Parathyroid adenoma (tissue), 2 donors: ENCODE data around the gene PTTG1IP.

Experiments
- H2AFZ ChIP-seq: fragments of 300-600 bp; sonication (generic); one replicate; pipeline ENCODE4 v1.7.0; 2017; ENCODE audit warnings: antibody characterized with exemption, mild to moderate bottlenecking
- H3K27ac ChIP-seq: fragments of 300-600 bp; sonication (generic); one replicate; pipeline ENCODE4 v1.7.0; 2017
- H3K27me3 ChIP-seq: fragments of 300-600 bp; sonication (generic); one replicate; pipeline ENCODE4 v1.7.0; 2017; ENCODE audit warnings: low read length; ENCODE audit not compliant: control insufficient read depth, insufficient read depth
- H3K36me3 ChIP-seq: fragments of 300-600 bp; sonication (generic); one replicate; pipeline ENCODE4 v1.7.0; 2017; ENCODE audit warnings: low read length; ENCODE audit not compliant: control insufficient read depth, insufficient read depth
- H3K4me1 ChIP-seq: fragments of 300-600 bp; sonication (generic); one replicate; pipeline ENCODE4 v1.7.0; 2017; ENCODE audit warnings: control low read depth
- H3K4me2 ChIP-seq: fragments of 300-600 bp; sonication (generic); one replicate; pipeline ENCODE4 v1.7.0; 2017; ENCODE audit warnings: low read length
- H3K4me3 ChIP-seq: fragments of 300-600 bp; sonication (generic); one replicate; pipeline ENCODE4 v1.7.0; 2017; ENCODE audit warnings: low read depth, low read length
- H3K79me2 ChIP-seq: fragments of 300-600 bp; sonication (generic); one replicate; pipeline ENCODE4 v1.7.0; 2017; ENCODE audit warnings: control low read depth
- H3K9ac ChIP-seq: fragments of 300-600 bp; sonication (generic); one replicate; pipeline ENCODE4 v1.7.0; 2017; ENCODE audit warnings: mild to moderate bottlenecking
- H3K9me3 ChIP-seq: fragments of 300-600 bp; sonication (generic); one replicate; pipeline ENCODE4 v1.7.0; 2017; ENCODE audit warnings: low read length; ENCODE audit not compliant: control insufficient read depth
- CTCF ChIP-seq: fragments of 300-600 bp; sonication (generic); IDR thresholded peaks from one replicate; pipeline ENCODE4 v1.7.0; 2017; ENCODE audit warnings: antibody characterized with exemption, mild to moderate bottlenecking
- donor health status: primary hyperparathyroidism.

PTTG1IP gene

DNA sequence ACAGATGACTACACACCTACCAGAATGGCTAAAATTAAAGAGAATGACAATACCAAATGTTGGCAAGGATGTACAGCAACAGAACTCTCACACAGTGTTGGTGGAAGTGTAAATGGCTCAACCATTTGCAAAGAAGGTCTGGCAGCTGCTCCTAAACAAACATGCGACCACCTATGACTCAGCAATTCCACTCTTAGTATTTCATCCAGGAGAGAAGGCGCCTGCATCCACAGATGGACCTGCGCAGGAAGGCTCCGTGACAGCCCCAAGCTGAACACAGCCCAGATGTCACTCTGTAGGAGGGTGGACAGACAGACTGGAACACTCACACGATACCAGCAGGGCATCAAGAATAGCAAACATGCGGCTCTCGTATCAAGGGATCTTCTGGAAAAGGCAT lies 6.7 kb downstream of the PTTG1IP start:
- Histone ChIP-seq H3K4me2 (no peak overlapping the region), H3K4me1 (peaks cover 8% of the 10 kb centered on the region), H3K27ac (no peak overlapping the region), H3K9ac (no peak overlapping the region), H3K9me3 (no peaks in the 10 kb centered on the region), H3K27me3 (no peaks in the 10 kb centered on the region), H3K36me3 (no peaks in the 10 kb centered on the region), H3K79me2 (peaks cover 59% of the 10 kb centered on the region), H2AFZ (no peak overlapping the region), H3K4me3 (no peak overlapping the region)
- TF ChIP-seq CTCF: no peak

GRCh38 chr21:44865561-44866280 lies 7.8 kb downstream of the PTTG1IP start:
- no peaks in the 10 kb centered on the region for H3K27me3 ChIP-seq
- no peak overlapping the region for H3K27ac ChIP-seq
- no peak overlapping the region for H3K4me2 ChIP-seq
- TF ChIP-seq CTCF: no peak
- no peaks in the 10 kb centered on the region for H3K36me3 ChIP-seq
- H2AFZ ChIP-seq: no peak overlapping the region
- H3K79me2 ChIP-seq: peaks cover 63% of the 10 kb centered on the region
- no peak overlapping the region for H3K9ac ChIP-seq
- no peak overlapping the region for H3K4me3 ChIP-seq
- no peaks in the 10 kb centered on the region for H3K9me3 ChIP-seq
- peaks cover 2% of the 10 kb centered on the region for H3K4me1 ChIP-seq

GRCh38 chr21:44862869-44863685 lies 10.4 kb downstream of the PTTG1IP start:
- Histone ChIP-seq H3K79me2 (peaks cover 46% of the 10 kb centered on the region), H3K27me3 (no peaks in the 10 kb centered on the region), H3K4me3 (no peak overlapping the region), H2AFZ (no peak overlapping the region), H3K27ac (no peak overlapping the region), H3K4me2 (no peak overlapping the region), H3K9ac (no peak overlapping the region), H3K9me3 (no peaks in the 10 kb centered on the region), H3K4me1 (no peaks in the 10 kb centered on the region), H3K36me3 (no peaks in the 10 kb centered on the region)
- TF ChIP-seq CTCF: no peak

DNA sequence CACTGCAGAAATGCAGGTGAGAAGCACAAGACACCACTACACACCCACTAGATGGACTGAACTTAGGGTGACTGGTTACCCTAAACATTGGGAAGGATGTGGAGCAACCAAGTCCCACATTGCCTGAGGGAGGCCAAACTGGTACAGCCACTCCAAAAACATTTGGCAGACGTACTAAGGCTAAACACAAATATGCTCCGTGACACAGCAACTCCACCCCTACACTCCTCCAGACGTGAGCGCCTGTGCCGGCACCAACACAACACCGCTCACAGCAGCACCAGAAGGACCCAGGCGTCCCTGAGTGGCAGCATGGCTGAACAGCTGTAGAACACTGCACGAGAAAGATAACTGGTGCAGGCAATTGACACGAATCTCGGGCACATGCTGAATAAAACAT lies 14.7 kb downstream of the PTTG1IP start:
- Histone ChIP-seq H2AFZ (no peak overlapping the region), H3K4me2 (no peak overlapping the region), H3K9ac (no peak overlapping the region), H3K4me1 (no peaks in the 10 kb centered on the region), H3K79me2 (peaks cover 12% of the 10 kb centered on the region), H3K4me3 (no peak overlapping the region), H3K9me3 (no peaks in the 10 kb centered on the region), H3K27ac (no peak overlapping the region), H3K36me3 (no peaks in the 10 kb centered on the region), H3K27me3 (no peaks in the 10 kb centered on the region)
- no peak for TF ChIP-seq CTCF
